Activated naive CD4-positive, alpha-beta T cell (primary cell): ENCODE results near the gene KRT17.
"Not testable (repeated sequence)": the region's sequence is repeated elsewhere in the genome, so short reads cannot be mapped to it uniquely, and the experiment has no call there.

Experiments used
- DNase-seq, 4 experiments: peaks; one replicate each; lab custom pipeline; 2025; lab: John Stamatoyannopoulos, UW

KRT17 gene

DNA sequence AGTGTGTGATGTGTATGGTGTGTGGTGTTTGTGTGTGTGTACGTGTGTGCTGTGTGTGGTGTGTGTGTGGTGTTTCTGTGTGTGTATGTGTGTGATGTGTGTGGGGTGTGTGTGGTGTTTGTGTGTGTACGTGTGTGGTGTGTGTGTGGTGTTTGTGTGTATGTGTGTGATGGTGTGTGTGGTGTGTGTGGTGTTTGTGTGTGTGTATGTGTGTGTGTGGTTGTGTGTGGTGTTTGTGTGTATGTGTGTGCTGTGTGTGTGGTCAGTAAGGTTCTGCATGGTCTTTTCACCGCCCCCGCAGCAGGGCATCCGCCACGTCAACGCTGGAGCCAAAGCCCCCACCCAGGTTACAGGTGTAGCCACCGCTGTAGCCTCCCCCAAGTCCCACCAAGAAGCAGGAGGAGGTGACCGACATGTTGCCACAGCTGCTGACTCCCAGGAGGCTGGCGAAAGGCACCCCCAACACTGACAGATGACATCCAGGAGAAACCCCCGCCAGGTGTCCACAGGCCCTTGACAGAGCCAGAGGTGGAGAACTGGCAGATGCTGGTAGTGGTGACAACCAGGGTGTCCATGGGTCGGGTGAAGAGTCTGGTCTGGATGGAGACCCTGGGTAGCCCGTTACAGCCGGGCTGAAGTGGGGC lies 9.3 kb upstream of the KRT17 start:
- DNase-seq: no peak

DNA sequence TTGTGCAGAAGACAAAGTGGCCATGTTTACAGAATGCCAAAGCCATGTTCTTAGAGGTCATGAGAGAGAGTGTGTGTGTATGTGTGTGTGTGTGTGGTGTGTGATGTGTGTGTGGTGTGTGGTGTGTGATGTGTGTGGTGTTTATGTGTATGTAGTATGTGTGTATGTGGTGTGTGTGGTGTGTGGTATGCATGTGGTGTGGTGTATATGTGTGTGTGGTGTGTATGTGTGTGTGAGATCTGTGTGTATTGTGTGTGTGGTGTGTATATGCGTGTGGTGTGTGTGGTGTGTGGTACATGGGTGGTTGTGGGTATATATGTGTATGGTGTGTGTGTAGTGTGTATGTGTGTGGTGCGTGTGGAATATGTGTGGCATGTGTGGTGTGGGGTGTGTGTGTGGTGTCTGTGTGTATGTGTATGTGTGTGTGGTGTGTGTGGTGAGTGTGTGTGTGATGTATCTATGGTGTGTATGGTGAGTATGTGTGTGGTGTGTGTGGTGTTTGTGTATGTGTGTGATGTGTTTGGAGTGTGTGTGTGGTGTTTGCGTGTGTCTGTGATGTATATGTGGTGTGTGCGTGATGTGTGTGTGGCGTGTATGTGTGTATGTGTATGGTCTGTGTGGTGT lies 8.2 kb upstream of the KRT17 start:
- DNase-seq: no peak

DNA sequence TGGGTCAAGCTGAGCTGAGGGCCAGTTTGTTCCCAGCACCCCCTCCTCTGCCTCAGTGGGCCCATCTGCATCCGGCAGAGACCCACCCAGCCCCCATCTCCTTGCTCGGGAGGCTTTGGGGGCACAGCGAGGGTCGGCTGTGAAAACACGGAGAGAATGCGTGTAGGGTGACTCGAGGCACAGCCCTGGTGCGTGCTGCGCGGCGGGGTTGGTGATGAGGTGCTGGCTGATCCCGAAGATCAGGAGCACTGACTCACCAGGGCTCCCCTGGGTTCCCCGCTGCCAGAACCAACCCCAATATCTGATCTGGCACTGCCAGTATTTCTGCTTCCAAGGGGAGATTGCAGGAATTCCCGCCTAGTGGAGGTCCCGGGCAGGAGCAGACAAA lies 7.5 kb upstream of the KRT17 start:
- no peak for DNase-seq

DNA sequence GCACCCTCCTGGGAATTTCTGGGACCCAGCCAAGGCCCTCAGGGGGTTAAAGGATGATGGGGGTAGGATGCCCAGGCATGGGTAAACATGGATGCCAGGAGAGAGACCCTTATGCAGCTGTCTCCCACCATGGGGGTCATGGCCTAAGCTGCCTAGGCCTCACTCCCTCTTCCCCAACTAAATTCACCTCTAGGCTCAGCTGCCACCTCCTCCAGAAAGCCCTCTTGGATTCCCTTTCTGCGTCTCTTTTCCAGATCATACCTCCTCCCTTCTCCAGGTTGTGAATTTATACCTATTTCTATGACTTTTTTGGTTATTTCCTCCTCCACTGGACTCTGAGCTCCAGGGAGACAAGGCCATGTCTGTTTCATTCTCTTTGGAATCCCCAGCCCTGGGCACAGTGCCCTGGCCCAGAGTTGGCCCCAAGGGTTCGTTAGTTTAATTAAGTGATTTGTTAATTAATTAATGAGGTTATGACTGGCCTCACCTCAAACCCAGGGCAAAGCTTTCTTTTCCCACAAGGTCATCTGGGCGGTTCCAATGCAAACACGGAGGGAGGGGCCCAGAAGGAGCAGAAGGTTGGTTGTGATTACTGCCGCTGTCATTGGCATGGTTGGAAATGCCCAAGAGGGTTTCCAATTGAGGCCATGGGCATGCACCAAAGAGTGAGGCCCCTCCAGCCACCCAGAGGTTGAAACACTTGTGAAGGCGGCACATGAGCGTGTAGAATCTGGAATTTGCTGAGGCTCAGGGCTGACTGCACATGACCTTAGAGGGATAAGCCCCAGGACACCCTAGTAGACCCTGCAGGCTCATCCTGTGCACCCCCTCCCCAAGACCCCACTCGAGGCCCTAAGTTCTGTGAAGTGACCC lies 6.9 kb upstream of the KRT17 start:
- no peak for DNase-seq

DNA sequence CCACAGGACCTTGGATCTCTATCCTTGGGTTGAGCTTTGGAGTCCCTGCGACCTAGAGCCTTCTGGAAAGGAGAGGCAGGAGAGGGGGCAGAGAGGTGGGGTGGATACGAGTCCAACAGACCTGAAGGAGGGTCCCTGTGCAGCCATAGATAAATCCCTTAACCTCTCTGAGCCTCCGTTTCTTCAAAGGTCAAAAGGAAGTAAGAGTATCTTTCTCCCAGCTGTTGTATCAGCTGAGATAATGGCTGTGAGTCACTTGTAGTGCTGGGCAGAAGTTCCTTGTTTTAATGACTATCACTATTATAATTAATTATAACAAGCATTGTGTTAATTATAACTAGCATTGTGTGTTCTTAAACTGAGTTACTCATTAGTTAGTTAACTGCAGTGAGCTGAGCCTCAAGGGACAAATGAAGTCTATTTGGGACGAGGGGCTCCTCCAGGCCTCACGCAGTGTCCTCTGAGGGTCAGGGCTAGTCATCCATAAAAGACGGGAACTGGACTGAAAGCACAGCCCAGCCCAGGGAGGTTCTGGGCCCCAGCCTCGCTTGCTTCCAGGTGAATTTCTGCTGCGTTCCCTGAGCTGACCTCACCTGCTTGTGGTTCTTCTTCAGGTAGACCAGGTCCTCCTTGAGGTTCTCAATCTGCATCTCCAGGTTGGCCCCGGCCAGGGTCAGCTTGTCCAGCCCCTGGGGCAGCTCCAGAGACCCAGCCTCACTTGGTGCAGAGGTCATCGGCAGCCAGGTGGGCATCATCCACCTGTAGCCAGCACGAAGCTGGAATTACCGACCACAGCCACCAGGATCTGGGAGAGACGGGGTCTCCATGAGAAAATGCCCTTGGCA lies 5.7 kb upstream of the KRT17 start:
- DNase-seq: no peak

DNA sequence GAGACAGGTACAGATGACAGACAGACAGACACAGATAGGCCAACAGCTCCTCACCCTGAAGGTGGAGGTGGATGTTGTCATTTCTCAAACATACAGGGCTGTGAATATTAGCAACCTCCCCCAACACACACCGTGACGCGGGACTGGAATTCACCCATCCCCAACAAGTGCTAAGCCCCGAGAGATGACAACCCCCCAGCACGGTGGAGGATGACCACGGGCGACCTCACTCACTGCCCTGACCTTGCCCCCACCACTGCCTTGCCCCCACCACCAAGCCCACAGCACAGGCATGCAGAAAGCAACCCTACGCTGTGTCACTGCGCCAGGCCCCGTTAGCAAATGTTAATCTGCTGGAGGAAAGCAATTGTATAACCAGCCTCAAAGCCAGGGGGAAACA lies 4.9 kb upstream of the KRT17 start:
- DNase-seq: no peak

DNA sequence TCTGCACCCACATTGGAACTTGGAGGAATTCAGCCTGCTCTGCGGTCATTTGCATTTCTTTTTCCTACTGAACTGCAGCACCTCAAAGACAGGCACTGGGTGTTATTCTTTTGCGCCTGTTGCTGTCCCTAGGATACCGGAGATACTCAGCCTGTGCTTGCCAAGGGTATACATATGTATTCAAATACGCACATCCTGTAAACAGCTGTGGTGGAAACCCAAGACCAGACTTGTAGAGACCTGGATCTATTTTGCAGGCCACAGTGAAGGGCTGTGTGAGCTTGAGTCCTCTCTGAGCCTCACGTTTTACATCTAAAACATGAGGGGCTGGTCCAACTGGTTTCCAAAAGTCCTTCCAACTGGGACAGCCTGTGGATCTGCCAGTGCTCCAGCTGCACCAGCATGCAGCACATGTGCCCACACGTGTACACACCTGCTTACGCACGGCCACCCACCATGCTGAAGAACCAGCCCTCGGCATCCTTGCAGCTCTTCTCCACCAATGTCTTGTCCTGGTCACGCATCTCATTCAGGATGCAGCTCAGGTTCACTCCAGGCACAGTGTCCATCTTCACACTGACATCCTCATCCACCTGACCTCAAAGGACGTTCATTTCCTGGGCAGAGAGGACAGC lies 4.4 kb upstream of the KRT17 start:
- DNase-seq: not testable (repeated sequence)

DNA sequence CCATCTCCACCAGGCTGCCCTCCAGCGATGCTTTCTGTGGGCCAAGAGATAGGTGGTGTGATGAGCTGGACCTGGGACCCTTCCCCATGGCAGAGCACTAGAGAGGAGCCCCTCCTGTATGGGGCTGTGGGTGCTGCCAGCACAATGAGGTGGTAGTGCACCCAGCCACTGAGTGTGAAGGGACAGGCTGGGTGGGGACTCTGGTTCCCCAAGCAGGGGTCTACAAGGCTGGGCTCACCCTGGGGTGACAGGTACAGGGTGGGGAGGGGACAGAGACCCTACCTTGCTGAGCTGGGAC lies 3.6 kb upstream of the KRT17 start:
- DNase-seq: not testable (repeated sequence)

DNA sequence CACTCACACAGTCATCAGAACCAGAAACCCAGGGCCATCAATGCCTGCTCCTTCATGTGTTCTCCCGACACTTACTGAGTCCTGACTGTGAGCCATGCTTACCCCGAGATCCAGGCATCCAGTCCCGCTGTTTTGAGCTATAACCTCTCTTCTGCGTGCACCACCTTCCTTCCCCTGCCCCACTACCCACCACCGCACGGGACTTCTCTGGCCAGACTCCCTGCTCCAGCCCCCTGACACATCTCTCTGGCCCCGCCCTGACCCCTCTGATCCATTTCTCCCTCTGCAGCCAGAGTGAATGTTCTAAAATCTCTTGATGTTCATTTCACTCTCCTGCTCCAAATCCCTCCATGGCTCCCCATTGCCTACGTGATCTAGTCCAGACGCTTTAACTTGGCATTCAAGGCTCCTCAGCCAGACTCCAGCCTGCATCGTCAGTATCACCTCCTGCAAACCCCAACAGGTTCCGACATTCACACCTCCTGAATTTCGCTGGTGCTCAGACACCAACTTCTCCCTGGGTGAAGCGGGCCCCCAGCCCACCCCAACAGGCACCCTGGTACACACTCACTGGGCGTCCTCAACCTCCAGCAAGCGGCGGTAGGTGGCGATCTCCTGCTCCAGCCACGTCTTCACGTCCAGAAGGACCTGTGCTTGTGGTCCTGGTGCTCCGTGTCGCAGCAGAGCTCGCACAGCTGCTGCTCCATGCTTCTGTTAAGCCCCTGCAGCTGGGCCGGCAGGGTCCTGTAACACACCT lies 3.1 kb upstream of the KRT17 start:
- DNase-seq: no peak

DNA sequence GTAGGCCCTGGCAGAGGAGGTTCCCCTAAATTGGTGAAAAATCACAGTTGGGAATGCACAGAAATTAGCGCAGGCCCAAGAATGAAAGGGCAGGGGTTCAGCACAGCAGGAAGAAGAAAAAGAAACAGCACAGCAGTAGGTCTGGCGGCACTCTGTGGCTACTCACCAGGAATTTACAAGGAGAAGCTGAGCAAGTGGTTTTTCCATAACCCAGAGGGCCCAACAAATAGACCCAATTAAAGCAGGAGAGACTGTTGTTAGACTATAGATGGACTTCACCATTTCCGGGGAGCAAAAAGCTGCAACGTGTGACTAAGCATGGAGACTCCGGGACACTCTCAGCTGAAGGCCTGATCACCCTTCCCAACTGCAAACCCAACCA lies 2.5 kb upstream of the KRT17 start:
- DNase-seq: not testable (repeated sequence)

DNA sequence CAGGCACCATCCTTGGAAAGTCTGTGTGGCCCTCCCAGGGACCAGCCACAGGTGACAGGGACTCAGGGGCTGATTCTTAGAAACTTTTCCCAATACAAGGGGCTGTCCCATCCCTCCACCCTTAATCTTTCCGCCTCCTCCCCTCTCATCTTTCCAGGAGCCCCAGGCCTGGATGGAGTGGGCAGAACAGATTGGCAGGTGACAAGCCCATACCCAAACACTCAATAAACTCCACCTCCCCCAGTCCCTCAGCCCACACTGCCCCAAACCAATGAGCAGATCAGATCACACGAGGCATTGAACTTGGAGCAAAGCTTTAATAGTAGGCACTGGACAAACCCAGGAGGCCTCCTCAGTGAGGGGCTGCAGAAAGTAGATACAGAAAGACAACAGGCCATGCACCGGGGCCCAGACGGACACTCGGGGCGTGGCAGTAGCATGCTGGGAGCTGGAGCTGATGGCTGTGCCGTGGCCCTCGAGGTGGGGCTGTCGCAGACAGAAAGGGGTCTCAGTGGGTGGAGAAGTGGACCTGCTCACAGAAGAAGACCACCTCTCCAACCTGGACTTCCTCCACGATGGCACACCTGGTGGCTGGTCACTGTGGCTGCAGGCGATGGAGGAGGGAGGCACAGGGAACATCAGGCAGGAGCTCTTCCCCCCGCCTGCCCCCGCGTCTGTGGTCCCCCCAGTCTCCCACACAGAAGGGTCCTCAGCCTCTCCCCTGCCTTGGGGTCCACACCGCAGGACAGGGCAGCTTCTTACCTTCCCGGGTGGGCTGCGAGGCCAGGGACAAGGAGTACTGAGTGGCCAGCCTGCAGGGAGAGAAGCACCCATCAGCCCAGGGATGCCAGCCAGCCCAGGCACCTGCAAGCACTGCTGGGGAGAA lies 1.9 kb upstream of the KRT17 start:
- not testable (repeated sequence) for DNase-seq

DNA sequence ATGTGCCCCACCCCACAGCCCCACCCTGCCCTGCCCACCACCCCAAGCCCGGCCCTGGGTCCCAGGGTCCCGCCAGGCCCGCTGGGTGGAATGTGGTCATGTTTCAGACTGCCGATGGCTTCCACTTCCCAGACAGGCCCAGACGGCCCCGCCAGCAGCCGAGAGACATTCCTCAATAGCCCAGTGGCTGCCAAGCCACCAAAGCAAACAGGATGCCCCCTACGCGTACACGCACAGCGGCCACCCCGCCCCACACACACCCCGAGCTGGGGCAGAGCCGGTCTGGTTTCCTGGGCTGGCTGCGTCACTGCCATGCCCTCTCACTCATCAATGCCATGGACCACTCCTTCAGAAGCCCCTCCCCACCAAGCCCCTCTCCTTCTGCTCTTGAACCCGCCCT lies 1.2 kb upstream of the KRT17 start:
- no peak for DNase-seq

DNA sequence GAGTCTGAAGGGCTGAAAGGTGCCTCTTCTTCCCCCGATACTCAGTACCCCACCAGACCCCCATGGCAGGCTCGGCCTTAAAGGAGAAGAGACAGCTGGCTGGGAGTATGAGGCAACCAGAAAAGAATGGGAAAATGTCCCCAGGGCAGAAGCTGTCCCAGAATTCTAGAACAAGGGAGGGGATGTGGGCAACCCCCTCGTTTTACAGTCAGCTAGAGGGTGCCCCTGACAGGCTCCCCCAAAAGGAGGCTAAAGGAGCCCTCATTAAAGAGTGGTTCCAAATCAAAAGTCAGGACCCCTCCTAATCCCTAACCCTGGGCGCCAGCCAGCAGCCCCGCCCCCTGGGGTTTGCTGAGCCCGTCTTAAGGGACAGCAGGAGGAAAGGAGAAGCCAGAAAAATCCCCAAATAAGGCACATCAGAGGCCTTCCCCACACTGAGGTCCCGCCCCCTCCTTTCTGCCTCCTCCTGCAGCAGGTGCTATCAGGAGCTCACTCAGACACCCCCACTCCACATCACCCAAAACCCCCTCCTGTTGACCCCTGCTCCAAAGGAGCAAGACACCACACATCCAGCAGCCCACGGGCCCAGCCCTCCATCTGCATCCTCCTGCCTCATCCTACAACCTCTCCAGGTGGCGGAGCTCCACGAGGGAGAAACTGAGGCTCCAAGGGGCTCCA lies 1.1 kb downstream of the KRT17 start:
- DNase-seq: not testable (repeated sequence)

DNA sequence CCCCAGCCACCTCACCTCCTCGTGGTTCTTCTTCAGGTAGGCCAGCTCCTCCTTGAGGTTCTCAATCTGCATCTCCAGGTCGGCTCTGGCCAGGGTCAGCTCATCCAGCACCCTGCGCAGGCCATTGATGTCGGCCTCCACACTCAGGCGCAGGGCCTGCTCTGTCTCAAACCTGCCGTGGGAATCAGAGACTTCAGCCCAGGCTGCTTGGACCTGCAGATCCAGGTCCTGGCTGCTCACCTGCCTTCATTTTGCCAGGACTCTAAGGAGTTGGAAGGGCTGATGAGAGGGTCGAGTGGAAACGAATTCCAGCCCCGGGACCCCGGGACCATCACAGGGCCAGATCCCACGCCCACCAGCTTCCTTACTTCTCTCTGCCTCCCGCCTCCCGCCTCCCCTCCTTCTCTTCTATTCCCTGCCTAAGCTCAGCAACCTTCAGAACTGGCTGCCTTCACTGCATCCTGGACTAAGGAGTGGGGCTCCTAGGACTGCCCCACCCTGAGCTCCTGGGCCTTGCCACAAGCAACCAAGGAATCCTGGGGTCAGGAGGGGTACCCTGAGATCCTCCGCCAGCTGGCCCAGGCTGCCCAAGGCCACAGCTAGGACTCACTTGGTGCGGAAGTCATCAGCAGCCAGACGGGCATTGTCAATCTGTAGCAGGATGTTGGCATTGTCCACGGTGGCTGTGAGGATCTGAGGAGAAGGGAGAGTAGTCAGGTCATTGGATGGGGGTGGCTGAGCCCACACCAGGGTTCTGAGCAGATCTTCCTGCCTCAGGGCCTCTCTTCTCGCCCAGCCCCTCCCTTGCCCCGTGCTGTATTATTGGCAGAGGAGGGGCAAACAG lies 1.8 kb downstream of the KRT17 start:
- not testable (repeated sequence) for DNase-seq

DNA sequence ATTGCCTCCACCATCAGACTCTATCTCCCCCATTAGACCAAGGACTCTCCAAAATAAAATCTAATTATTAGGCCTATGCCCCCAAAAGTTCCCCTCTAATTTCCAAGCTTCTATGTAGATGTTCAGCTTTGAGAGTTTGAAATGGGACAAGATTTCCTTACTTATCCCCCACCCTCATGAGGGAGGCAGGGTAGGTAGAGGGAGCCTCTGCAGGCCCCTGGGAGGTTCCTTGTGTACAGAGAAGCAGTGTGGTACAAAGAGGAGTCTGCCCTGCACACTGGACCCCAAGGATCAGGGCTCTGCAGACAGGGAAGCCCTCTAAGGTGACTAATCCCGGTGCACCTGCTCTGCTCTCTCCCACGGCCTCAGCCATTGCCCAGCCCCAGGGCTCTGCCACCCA lies 2.5 kb downstream of the KRT17 start:
- no peak for DNase-seq

DNA sequence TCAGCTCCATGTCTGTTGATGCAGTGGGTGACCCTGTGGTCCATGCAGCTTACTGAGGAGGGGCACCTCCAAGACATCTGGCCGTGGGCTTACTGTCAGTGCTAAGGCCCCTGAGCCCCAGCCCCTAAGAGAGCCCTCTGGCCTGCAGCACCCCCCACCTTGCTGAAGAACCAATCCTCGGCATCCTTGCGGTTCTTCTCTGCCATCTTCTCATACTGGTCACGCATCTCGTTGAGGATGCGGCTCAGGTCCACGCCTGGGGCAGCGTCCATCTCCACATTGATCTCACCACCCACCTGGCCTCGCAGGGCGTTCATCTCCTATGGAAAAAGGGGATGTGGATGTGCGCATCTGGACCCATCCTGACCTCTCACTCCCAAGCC lies 2.9 kb downstream of the KRT17 start:
- not testable (repeated sequence) for DNase-seq

DNA sequence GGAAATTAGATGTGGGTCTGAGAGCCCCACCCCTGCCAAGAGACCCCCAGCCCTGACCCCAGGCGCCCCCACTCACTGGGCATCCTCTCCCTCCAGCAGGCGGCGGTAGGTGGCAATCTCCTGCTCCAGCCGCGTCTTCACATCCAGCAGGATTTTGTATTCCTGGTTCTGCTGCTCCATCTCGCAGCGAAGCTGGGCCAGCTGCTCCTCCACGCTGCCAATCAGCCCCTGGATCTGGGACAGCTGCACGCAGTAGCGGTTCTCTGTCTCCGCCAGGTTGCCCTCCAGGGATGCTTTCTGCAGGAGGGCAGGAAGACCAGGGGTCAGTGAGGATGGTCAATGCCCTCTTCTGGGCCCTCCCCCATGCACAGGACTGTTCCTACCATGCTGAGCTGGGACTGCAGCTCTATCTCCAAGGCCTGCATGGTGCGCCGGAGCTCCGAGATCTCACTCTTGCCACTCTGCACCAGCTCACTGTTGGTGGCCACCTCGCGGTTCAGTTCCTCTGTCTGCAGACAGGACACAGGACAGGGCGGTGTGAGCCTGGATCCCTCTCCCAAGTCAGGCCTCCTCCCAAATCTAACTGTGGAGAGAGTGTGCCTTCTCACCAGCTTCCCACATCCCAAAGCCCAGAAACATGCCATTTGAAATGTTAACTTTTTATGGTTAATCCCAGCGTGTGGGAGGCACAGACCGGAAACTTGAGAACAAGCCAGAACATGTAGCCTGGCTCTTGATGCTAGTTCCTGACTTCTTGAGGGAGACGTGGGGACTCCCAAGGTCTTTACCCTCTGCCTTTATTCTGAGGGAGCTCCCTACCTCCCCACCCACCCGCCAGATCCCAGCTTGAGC lies 3.6 kb downstream of the KRT17 start:
- no peak for DNase-seq
